HG02884 (cell line): ENCODE measurements around the gene EIF6.

ENCODE experiments used
- ATAC-seq: cut with Tn5 transposase; IDR thresholded peaks from one replicate; pipeline ENCODE4 v1.9.1; 2021; ENCODE audit warnings: mild to moderate bottlenecking, moderate library complexity; ENCODE audit not compliant: unreplicated experiment

EIF6 gene

DNA sequence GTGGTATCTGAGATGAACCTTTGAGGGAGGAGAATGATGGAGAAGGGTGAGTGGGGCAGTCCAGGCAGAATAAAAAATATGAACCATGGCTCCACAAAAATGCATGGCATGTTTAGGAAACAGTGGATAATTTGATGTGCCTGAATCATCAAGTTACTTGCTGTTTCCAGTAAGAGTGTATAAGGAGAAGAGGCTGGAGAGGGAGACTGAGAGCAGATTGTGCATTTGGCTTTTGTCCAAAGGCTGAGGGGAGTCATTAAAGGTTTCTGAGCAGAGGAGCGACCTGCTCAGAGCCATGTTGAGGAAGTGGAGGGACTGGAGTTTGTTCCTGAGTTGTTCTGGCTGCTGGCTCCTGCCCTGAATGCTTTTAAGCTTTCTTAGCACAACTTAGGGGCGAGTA is 52.0 kb downstream of the EIF6 start:
- no peak for ATAC-seq
